ENCODE measurements around the gene LIPC.

LIPC gene

GRCh38 chr15:58505581-58505980, 73.8 kb downstream of the LIPC start:
- ChIA-PET POLR2A (no interaction called here), CTCF (interaction anchor here (0.5 kb wide), 1 partner anchor 134 kb away, joined by 3 read pairs; no protein-coding TSS in a partner anchor)
- Histone ChIP-seq H3K36me3 (ENCODE audit: control insufficient read depth in 2 of 2, insufficient read depth in 1 of 2, low read length in 2 of 2) (no peaks in the 10 kb centered on the region), H3K27ac (ENCODE audit: extremely low read depth, low read depth, low read length) (no peak overlapping the region), H3K4me3 (ENCODE audit: low read depth, low read length) (no peak overlapping the region), H3K4me1 (ENCODE audit: control insufficient read depth, insufficient read depth, low read length) (no peaks in the 10 kb centered on the region), H3K9me3 (ENCODE audit: control insufficient read depth, insufficient read depth, low read depth, low read length) (no peaks in the 10 kb centered on the region)
- no peak for TF ChIP-seq ZNF530 (tag by site-specific recombination; IDR thresholded peaks at IDR 0.05; ENCODE audit: low read depth)
- TF ChIP-seq ZBTB8A (tag by site-specific recombination; IDR thresholded peaks at IDR 0.05): no peak
- no peak for TF ChIP-seq ZNF785 (tag by site-specific recombination; IDR thresholded peaks at IDR 0.05)
- no peak for TF ChIP-seq GLI4 (tag by site-specific recombination; IDR thresholded peaks at IDR 0.05)
- no peak for TF ChIP-seq ZFP3 (tag by site-specific recombination; IDR thresholded peaks at IDR 0.05; ENCODE audit: low read depth)

GRCh38 chr15:58506064-58506490, 74.3 kb downstream of the LIPC start:
- POLR2A ChIA-PET: no interaction called here
- CTCF ChIA-PET: no interaction called here

GRCh38 chr15:58506783-58507668, 75.2 kb downstream of the LIPC start:
- H3K27ac ChIP-seq (ENCODE audit: extremely low read depth, low read depth, low read length): no peak overlapping the region
- CTCF ChIA-PET: interaction anchor here (0.7 kb wide), 1 partner anchor 11 kb away, joined by 4 read pairs; no protein-coding TSS in a partner anchor
- POLR2A ChIA-PET: no interaction called here
- no peaks in the 10 kb centered on the region for H3K9me3 ChIP-seq (ENCODE audit: control insufficient read depth, insufficient read depth, low read depth, low read length)
- no peak overlapping the region for H3K4me3 ChIP-seq (ENCODE audit: low read depth, low read length)
- H3K36me3 ChIP-seq (ENCODE audit: control insufficient read depth in 2 of 2, insufficient read depth in 1 of 2, low read length in 2 of 2): no peaks in the 10 kb centered on the region
- no peaks in the 10 kb centered on the region for H3K4me1 ChIP-seq (ENCODE audit: control insufficient read depth, insufficient read depth, low read length)
- TF ChIP-seq ZFP41 (tag by site-specific recombination; IDR thresholded peaks at IDR 0.05; ENCODE audit: borderline replicate concordance): no peak
- TF ChIP-seq ZNF768 (tag by site-specific recombination; IDR thresholded peaks at IDR 0.05): no peak
- no peak for TF ChIP-seq ZNF792 (tag by site-specific recombination; IDR thresholded peaks at IDR 0.05)
- no peak for TF ChIP-seq ZSCAN4 (tag by site-specific recombination; IDR thresholded peaks at IDR 0.05)
- no peak for TF ChIP-seq PBX3 (CRISPR knock-in tag; IDR thresholded peaks at IDR 0.05)
- TF ChIP-seq ZNF2 (tag by site-specific recombination; IDR thresholded peaks at IDR 0.05): no peak
- TF ChIP-seq ZNF155 (tag by site-specific recombination; IDR thresholded peaks at IDR 0.05): no peak
- no peak for TF ChIP-seq ZNF600 (tag by site-specific recombination; IDR thresholded peaks at IDR 0.05)
- TF ChIP-seq ZNF26 (tag by site-specific recombination; IDR thresholded peaks at IDR 0.05): no peak
- TF ChIP-seq ZNF184 (tag by site-specific recombination; IDR thresholded peaks at IDR 0.05): no peak
- no peak for TF ChIP-seq HOXC10 (CRISPR knock-in tag; IDR thresholded peaks at IDR 0.05)
- no peak for TF ChIP-seq ZBTB17 (tag by site-specific recombination; IDR thresholded peaks at IDR 0.05)
- TF ChIP-seq GLI4 (tag by site-specific recombination; IDR thresholded peaks at IDR 0.05): no peak
- no peak for TF ChIP-seq FEZF1 (tag by site-specific recombination; IDR thresholded peaks at IDR 0.05)
- no peak for TF ChIP-seq ZNF239 (tag by site-specific recombination; IDR thresholded peaks at IDR 0.05)
- no peak for TF ChIP-seq ZNF114 (tag by site-specific recombination; IDR thresholded peaks at IDR 0.05)
- TF ChIP-seq HOXA7 (CRISPR knock-in tag; IDR thresholded peaks at IDR 0.05; ENCODE audit: borderline replicate concordance): no peak

More at GRCh38 chr15:58506064-58506490, 74.3 kb downstream of the LIPC start:
- Histone ChIP-seq H3K9me3 (ENCODE audit: control insufficient read depth, insufficient read depth, low read depth, low read length) (no peaks in the 10 kb centered on the region), H3K27ac (ENCODE audit: extremely low read depth, low read depth, low read length) (no peak overlapping the region), H3K4me1 (ENCODE audit: control insufficient read depth, insufficient read depth, low read length) (no peaks in the 10 kb centered on the region), H3K36me3 (ENCODE audit: control insufficient read depth in 2 of 2, insufficient read depth in 1 of 2, low read length in 2 of 2) (no peaks in the 10 kb centered on the region), H3K4me3 (ENCODE audit: low read depth, low read length) (no peak overlapping the region)
- no peak for TF ChIP-seq ZNF398 (tag by site-specific recombination; IDR thresholded peaks at IDR 0.05)
- TF ChIP-seq ZFHX2 (tag by site-specific recombination; conservative IDR thresholded peaks at IDR 0.05): no peak
- no peak for TF ChIP-seq ZNF155 (tag by site-specific recombination; IDR thresholded peaks at IDR 0.05)
- no peak for TF ChIP-seq ZNF239 (tag by site-specific recombination; IDR thresholded peaks at IDR 0.05)
- no peak for TF ChIP-seq ZNF571 (tag by site-specific recombination; IDR thresholded peaks at IDR 0.05)
- no peak for TF ChIP-seq OSR2 (tag by site-specific recombination; IDR thresholded peaks at IDR 0.05)
- TF ChIP-seq ZNF501 (tag by site-specific recombination; IDR thresholded peaks at IDR 0.05): no peak
- TF ChIP-seq ZFP69B (tag by site-specific recombination; IDR thresholded peaks at IDR 0.05): no peak
- TF ChIP-seq ZNF23 (tag by site-specific recombination; IDR thresholded peaks at IDR 0.05; ENCODE audit: borderline replicate concordance): no peak

Data from HEK293 (cell line).